DMS153 treated with DMSO at 0.1 percent for 48 hours (cell line): ENCODE data around the gene FLNC.
A peak's percentile ranks its signal among the peaks of the same experiment; 100 is the strongest.

Source experiments
- DNase-seq: peaks from one replicate; lab custom pipeline; 2025; ENCODE audit not compliant: unreplicated experiment; lab: John Stamatoyannopoulos, UW

FLNC gene

DNA sequence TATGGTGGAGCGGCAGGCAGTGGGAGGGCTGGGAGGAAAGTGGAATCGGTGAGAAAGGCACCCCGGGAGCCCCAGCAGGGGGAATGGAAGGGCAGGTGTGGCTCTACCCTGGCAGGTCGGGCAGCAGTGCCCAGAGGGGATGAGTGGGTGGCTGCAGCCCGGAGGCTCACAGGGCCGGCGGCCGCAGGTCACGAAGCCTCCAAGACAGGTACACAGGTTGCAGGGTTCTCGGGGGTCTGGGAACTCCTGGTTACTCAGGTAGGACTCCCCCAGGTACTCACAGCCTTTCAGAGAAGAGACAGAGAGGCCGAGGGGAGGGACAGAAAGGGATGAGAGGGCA is 58.5 kb downstream of the FLNC start:
- no peak for DNase-seq

DNA sequence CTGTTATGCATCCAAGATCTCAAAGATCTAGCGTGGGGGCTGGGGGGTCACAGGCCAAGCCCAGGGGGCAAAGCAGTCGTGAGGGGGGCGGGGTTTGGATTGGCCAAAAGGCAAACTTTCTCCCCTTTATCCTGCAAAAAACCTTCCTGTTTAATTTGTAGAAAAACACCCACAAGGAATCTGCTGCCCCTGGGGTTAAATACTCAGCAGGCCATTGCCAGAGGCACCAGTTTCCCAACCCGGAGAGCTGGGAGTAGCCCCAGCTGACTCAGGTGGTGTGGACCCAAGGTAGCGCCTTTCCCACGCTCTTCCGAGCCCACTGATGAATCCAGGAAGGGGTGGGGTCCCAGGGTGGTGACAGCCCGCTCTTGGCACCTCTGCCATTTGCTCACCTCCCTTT is 58.9 kb downstream of the FLNC start:
- DNase-seq = no peak

DNA sequence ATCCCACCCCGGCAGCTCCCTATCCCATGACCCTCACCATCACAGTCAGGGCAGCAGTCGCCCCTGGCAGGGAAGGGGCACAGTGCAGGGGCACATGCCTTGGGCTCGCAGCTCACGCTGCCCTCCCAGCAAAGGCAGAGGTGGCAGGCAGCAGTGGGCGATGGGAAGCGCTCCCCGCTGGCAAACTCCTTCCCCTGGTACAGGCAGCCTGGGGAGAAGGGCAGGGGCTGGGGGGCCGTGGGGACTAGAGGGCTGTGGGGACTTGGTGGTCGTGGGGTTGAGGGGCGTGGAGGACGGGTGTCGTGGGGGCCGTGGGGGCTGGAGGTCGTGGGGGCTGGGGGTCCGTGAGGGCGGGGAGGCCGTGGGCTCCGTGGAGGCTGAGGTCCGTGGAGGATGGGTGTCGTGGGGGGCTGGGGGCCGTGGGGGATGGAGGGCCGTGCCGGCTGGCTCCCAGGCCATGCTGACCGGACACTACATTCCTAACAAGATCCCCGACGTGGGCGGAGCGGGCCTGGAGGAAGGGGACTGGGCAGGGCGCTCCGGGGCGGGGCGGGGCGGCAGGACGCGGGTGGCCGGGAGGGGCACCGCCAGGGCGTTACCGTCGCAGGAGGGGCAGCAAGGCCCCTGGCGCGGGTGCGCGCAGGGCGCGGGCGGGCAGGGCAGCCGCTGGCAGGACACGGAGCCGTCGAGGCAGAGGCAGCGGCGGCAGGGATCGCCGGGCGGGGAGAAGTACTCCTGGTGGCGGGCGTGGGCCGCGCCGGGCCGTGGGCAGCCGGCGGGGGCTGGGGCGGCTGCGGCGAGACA is 60.3 kb downstream of the FLNC start:
- DNase-seq = no peak

DNA sequence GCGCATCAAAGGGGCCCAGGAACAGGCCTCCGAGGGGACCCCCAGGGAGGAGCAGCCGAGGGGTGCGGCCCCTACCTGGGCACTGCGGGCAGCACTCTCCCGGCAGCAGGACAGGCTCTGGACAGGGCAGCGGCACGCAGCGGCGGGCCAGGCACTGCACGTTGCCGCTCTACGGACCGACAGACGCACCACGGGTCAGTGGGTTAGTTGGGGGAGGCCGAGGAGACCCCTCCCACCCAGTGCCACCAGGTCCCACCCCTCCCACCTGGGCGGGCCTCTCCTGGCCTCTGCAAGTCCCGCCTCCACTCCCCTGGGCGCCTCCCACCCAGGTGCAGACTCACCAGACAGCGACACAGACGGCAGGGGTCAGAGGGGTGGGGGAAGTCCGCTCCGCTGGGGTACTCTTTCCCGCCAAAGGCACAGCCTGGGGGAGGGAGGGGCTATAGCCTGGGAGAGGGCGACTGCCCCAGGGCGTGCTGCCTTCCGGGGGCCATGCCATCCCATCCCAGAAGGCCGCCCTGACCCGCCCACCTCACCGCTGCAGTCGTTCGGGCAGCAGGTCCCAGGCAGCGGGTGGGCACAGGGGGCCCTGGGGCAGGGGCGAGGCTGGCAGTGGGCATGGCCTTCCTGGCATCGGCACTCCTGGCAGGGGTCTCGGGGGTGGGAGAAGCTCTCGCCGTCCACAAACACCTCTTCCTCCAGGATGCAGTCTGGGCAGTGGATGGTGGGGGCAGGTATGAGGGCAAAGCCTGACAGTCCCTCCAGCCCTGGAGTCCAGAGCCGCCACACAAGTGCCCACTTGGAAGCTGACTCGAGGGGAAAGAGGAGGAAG is 61.1 kb downstream of the FLNC start:
- no peak for DNase-seq

DNA sequence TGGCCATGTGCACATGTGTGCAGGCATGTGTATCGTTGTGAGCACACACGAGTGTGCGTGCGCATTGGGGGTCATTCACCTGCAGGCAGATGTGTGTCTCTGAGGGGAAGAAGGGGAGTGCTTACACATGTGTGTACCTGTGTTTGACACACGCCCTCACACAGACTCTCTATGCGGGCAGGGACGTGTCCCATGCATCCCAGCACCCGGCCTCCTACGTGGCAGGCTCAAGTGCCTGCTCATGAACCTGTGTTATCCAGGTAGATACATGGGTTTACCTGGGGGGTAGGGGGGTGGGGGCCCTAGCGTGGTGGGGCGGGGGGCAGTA is 61.7 kb downstream of the FLNC start:
- DNase-seq = no peak

DNA sequence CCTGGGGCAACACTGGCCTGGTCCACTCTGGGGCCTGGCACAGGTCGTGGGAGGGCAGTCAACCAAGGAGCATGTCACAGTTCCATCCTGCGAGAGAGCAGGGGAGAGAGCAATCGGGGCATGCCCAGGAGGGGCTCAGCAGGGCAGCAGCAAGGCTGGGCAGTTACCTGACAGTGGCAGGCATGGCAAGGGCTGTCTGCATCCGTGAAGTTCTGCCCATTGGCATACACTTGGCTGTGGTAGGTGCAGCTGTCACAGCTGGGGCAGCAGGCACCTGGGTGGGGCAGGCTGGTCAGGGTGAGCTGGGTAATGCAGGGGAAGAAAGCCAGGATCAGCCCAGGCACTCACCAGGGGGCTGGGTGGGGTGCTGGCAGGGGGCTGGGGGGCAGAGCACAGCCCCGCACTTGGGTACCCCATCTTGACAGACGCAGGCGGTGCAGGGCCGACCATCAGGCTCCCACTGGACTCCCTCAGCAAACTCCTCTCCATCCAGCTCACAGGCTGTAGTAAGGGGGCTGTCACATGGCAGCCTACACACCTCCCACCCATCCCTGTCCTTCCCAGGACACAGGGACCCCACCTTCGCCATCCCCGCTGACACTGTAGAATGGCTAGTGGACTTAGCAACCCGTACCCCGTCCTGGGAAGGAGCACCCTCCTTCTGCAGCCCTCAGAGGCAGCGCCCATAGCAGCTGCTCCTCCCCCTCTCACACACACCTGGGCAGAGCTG is 62.5 kb downstream of the FLNC start:
- no peak for DNase-seq

DNA sequence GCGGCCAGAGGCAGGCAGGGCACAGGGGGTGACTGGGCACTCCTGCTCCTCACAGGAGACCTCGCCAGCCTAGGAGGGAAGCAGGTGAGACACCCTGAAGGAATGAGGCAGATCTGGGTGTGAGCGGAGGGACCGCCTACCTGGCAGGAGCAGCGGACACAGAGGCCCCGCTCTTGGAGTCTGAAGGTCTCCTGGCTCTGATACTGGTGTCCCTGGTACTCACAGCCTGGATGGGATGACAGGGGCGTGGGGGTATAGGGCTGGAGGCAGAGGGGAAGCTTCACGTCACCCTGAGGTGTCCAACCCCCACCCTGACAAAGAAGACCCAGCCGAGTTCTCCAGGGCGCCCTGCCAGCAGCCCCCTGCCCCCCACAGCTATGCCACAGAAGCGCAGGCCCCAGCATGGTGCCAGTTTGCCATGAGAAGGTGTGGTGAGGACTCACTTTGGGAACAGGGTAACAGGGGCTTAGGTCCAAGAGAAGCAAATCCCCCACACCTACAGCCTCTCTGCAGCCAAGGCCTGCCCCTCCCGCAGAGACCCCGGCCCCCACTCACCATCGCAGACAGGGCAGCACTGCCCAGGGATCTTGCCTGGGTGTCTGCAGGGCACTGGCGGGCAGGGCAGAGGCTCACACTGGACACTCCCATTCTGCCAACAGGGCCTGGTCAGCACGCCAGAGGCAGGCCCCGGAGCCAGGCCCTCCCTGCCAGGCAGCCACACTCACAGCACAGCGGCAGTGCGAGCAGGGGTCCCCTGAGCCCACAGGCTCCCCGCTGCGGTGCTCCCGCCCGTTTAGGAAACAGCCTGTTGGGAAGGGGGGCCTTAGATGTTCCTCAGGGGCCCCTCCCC is 63.3 kb downstream of the FLNC start:
- DNase-seq = no peak

DNA sequence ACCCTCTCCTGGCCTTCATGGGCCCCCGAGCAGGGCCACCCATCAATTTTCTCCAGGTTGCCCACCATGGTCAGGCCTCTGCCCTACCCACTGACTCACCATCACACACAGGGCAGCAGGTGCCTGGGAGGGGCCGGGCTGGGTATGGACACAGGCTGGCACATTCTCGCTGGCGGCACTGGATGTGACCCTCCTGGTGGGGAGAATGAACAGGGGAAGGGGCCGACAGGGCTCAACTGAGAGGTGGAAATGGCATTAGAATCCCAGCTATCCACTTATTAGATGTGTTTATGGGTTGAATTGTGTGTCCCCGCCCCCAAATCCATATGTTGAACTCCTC is 63.9 kb downstream of the FLNC start:
- no peak for DNase-seq

DNA sequence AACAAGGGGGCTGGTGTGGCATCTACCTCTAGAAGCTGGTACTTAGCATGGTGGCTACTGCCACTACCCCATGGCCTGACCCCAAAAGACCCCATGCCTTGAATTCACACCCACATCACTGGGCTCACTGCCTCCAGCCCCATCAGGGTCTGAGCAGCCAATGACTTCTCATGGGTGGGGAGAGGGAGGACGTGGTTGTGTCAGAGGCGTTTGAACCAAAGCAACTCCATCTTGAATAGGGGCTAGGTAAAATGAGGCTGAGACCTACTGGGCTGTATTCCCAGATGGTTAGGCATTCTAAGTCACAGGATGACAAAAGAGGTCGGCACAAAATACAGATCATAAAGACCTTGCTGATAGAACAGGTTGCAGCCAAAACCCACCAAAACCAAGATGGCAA is 65.1 kb downstream of the FLNC start:
- DNase-seq = no peak

DNA sequence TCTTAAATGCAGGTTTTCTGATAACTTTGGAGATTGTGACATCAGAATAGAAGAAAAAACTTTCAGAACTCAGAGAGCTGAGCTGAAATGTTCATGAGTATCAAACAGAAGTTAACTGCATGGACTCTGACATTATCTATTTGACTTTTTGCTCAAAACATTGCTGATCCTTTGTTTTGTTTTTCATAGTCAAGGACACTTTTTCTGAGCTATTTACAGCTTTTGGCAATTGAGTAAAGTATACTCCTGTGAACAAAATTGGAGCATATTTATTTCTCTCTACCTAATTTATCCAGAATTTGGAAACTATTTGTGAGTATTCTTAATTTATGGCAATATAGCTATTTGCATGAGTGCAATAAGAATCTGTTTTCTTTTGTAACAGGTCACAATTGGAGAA is 69.2 kb downstream of the FLNC start:
- DNase-seq = no peak

DNA sequence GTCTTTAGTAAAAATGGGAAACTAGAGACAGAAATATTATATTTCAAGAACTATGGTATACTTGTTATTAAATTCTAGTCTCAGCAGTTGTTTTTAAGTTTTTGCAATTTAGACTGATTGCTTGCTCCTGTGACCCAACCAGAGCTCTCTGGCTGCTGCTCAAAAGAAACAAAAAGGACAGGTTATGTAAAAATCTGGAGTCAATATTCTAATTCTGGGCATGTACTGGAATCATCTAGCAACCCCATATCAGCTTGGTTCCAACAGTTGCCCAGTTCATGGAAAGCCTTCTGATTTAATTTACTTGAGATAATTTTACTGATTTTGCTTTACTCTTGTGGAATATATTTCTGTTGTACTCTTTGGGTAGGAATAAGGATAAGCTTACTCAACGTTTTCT is 70.0 kb downstream of the FLNC start:
- no peak for DNase-seq

DNA sequence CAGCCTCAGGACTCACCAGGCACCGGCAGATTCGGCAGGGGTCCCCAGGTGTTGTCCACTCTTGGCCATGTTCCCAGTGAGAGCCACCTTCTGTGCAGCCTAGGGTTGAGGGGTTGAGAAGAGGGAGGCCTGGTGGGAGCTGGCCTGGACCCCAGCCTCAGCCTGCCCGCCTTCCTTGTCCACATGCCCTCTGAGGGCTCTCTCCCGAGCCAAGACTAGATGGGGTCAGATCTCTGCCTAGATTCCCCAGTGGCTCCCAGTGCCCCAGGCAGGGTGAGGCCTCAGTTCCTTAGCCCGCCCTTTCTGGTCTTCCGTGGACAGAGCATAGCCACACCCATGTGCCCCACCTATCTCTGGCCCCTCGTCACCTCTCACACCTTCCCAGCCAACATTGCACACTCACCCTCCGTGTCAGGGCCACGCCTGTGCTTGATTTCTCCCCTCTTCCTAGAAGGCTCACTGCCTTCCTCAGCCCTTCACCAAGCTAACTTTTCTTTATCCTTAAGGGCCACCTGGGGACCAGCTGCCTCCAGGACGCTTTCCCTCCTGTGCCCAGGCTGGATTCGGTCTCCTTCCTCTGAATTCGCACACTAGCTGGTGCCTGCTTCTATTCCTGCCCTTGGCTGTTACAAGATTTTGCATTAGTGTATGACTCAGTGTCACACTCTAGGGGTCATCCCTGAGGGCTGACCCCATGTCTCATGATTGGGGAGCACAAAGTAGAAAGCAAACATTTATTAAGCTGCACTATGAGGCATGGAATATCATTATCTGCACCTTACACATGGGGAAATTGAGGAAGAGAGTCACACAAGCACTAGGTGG is 72.8 kb downstream of the FLNC start:
- DNase-seq = no peak

DNA sequence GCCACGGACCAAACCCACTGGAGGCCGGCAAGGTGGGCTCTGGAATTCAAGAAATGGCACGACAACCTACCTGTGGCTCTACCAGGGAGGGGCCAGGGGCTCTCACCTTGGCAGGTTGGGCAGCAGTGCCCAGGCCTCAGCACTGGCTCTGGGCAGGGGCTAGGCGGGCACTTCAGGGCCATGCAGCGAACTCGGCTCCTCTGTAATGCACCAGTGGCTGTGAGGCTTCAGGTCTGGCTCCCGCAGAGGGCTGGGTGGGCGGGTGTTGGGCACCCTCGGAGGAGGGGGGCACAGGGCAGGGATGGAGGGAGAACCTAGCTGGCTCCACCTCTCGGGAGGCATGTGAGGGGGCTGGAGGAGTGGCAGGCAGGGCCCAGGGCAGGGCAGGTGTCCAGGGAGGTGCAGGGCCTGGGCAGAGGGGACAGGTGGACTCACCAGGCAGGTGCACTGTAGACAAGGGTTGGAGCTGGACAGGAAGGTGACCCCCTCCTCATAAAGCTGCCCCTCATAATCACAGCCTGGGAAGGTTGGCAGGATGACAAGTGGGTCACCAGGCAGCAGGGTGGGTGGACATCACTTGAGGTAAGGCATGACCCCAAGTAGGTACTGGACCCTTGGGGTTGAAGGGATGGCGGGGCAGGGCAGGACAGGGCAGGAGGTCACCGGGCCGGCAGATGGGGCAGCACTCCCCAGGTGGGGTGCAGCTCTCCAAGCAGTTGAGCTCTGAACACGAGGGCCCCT is 73.6 kb downstream of the FLNC start:
- no peak for DNase-seq

DNA sequence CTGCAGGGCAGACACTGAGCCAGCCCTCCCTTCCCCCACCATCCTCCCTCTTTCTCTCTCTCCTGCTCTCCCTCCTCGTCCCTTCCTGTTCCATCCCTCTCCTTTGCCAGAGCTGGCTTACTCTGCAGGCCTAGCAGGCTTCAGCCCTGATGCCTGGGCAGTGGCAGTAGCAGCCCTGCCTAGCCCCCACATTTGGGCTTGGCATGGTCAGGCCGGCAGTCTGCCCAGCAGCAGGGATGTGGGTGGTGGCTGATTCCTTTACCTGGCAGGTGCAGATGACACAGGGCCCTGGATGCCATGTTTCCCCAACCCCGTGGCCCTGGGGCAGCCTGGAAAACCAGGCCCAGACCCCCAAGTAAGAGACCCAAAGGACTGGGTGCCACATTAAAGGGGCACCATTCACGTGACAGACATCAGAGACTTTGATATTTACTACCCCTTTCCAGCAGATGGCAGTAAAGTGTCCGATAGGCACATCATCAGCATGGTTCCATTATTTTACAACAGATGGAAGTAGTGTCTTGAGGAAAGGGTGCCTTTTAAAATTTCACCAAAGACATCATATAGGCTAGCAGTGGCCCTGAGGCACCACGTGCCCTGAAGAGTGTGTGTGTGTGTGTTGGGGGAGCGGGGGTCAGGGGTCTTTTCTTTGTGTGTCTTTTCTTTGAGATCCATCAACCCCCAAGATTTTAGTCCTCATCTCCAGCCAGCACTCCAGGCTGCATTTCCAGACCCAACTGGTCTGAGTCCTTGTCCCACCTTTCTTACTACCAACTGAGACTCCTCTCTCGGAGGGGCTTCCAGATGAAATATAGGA is 74.4 kb downstream of the FLNC start:
- peak; percentile 15 for DNase-seq

DNA sequence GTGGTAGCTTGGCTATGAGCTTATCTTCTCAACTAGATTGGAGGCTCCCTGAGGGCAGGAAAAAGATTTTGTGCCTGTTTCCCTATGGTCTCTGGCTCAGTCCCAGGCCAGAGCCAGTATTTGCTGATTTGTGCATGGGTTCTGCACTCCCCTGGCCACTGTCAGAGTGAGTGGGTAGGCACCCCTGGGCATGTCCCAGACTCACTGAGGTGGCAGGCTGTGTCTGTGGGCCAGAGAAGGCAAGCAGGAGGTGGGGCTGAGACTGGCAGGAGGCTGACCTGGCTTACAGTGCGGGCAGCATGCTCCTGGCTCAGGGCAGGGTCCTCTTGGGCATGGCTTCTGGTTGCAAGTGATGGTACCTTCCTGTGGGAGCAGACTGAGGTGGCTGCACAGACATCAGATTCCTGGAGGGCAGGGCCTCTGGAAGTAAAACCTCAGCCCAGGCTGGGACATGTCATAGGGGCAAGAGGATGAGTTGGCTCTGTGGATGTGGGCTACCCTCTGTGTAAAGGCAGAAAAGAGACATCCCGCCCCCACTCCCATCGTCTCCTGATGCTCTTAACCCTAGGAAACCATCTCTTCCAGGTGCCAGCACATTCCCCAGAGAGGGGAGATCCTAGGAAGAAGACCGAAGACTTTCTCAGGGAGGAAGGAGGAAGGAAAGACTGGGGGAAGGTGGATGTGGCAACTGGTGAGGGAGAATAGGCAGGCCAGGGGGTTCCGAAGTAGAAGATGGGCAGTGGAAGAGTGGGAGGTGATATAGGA is 76.0 kb downstream of the FLNC start:
- no peak for DNase-seq

DNA sequence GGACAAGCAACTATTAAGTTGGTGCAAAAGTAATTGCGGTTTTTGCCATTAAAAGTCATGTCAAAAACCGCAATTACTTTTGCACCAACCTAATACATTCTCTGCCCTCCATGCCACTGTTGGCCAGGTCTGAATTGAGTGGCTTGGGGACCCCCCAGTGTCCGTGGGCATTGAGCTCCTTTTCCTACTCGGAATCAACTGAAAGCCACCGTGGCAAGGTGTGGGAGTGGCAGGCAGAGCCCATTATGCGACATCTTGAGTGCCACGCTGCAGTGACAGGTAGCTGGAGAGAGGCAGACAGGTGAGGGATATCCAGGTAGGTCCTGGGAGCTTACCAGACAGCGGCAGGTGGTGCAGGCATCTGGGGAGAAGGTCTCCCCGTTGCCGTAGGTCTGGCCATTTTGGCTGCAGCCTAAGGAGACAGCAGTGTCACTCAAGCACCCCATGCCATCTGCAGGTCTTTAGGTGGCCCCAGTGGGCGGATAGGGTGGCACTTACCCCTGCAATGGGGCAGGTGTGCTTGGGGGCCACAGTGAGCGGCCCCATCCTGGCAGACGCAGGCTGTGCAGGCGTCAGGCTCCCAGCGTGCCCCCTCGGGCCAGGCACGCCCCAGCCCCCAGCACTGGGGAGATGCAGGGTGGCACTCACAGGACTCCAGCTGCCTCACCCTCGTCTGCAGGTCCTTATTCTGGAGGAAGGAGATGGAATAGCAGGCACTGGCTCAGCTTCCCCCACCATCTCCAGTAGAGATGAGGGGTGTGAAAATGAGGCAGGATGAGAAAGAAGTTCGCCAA is 76.8 kb downstream of the FLNC start:
- DNase-seq = no peak
